UCSD-AML1 (cell line): ENCODE results near the gene ERC1.
"Not testable (repeated sequence)": the region's sequence is repeated elsewhere in the genome, so short reads cannot be mapped to it uniquely, and the experiment has no call there.

Experiments
- DNase-seq: peaks from one replicate; lab custom pipeline; 2025; ENCODE audit not compliant: unreplicated experiment; lab: John Stamatoyannopoulos, UW

The ERC1 gene

DNA sequence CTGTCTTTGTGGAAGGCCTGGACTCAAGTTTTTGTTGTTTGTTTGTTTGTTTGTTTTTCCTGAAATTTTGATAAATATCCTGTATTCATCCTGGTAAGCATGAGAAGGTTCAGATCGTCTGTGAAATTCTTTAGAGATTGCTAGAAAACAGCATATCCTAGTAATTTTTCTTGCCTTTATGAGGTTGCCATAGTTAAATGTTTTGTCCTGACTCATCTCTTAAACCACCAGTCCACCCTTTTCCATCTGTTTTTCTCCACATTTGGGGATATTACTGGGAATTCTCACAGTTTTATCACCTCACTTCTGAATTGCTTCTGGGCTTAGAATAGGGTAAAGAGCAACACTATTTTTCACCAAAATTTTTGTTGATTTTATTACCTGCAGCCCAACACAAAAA, 355.1 kb downstream of the ERC1 start:
- no peak for DNase-seq

DNA sequence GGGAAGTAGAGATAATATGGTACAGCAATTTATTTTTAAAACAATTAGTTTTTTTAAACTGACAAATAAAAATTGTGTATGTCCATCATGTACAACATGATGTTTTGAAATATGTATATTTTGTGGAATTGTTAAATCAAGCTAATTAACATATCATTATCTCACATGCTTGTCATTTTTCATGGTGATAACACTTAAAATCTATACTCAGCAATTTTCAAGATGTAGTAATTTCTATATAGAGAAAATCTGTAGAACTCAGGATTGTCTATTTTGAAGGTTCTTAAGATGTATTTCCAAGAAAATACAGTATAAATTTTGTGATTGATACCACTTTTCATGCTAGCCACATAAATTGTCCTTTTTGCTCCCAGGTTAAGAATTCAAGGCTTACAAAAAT, 356.3 kb downstream of the ERC1 start:
- DNase-seq, result no peak

DNA sequence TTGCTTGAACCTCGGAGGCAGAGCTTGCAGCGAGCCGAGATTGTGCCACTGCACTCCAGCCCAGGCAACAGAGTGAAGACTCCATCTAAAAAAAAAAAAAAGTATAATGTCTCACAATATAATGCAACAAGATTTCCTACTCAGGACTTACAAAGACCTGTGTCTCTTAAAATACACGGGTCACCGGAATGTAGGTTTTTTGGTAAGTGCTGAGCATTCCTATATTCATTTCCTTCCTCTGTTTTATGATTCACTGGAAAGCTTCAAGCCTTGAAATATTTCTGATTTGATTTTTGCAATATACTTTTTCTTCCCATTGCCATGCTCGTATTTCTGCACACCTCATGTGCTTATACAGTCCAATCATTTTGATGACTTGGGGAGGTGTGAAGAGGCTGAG, 357.6 kb downstream of the ERC1 start:
- DNase-seq, result no peak

DNA sequence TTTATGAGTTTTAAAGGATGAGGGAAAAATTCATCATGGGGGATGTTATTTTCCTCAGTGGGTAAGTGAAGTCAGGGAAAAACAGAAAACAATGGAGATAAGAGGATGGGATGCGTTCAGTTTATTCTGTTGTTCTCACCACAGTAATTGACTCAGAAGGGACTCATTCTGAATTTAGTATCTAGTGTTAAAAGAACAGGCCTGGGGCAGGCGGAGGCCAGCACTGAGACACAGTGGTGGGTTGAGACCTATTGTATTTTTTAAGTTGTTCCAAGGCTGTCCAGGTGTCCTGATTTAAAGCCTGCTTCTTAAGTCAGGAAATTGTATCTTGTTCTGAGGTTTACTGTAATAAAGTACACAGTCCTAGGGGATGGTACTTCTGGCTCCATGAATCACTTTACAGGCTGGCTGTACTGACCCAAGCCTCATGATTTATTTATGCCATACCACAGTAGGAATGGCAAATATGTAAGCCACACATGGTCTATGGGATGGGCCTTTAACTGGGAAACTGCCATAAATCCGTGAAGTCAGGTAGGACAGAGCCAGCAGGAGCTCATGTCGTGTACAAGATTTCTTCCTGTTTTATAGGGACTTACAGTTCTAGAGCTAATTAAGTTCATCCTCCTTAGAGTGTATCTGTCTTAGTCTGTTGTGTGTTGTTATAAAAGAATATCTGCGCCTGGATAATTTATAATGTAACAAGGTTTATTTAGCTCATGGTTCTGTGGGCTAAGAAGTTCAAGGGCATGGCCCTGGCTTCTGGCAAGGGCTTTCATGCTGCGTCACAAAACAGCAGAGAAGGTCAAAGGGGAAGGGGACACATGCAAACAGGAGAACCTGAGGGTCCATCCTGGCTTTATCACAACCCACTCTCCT, 359.3 kb downstream of the ERC1 start:
- DNase-seq, result no peak

DNA sequence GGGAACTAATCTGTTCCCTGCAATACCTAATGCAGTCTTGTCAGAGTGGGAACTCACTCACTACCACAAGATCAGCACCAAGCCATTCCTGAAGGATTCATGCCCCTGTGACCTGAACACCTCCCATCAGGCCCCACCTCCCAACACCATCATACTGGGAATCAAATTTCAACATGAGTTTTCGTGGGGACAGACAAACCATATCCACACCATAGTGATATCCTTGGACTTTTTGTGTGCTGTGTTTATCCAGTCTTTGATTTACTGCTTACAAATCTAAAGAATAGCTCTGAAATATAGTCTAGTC, 359.9 kb downstream of the ERC1 start:
- DNase-seq, result no peak

DNA sequence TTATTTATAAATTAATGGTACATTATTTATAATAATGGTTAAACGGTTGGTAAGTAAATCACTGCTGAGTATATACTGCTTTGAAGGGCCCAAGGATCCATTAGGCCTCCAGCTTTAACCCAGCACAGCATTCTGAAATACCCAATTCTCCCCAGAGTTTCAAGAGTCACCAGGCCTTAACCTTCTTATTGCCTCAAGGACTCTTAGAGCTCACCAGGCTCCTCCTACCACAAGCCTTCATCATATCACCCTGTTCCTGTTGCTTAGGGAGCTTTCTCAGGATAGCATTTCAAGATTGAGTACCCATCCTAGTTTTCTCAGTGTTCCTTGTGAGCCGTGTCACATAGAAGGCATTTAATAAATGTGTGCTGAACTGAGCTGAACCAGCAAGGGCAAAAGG, 360.9 kb downstream of the ERC1 start:
- DNase-seq, result no peak

DNA sequence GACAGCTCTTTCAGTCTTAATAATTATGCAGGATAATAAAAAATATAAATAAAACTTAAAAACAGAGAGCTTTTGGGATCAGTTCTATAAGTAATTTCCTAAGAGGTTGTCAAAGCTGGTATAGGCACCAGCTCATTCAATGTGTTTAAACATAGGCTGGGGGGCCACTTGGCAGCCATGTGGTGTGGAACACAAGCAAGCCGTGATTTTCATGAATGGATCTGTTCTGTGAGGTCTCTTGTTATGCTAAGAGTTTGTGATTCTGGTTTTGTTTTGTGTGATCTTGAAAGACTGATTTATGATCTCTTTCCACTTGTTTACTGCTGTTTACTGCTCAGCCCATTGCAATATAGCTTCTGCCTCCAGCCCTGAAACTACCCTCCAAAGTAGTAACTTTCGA, 362.4 kb downstream of the ERC1 start:
- no peak for DNase-seq

DNA sequence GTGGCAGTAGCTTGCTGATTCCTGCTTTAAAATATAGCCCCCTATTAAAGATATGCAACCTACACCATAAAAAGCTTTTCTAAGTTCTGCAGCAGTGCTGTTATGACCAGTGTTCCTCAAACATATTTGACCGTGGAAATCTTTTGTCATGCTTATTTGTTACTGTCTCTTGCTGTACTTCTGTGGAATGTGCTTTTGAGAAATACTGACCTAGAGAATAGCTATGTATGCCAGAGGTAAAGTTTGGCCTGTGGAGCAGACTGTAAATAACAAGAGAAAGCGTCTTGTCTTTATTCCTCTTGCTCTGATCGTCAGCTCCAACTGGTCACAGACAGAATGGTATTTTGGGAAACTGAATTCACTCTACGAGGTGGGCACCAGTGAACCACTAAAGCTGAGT, 364.4 kb downstream of the ERC1 start:
- DNase-seq, result no peak

DNA sequence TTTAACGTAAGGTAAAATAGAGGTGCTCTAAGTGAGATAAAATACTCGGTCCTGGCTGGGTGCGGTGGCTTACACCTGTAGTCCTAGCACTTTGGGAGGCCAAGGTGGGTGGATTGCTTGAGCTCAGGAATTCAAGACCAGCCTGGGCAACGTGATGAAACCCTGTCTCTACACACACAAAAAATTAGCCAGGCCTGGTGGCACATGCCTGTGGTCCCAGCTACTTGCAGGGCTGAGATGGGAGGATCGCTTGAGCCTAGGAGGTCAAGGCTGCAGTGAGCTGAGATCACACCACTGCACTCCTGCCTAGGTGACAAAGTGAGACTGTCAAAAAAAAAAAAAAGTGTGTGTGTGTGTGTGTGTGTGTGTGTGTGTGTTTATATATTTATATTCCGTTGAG, 364.8 kb downstream of the ERC1 start:
- DNase-seq, result not testable (repeated sequence)

DNA sequence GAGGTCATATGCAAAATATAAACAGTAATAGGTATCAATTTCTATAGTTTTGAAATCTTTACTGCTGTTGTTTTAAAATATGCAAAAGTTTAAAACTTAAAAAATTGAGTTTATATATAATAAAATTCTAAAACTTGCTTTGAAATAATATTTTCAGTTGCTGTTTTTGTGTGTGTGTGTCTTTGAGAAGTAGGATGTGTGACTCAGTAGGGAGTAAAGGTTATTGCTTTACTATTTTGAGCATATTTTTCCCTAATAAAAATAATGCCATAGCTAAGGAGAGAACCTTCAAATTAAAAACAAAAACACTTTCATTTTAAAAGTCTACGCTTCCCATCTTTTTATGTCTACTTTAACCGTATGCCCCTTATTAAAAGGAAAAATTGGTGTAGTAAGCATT, 365.3 kb downstream of the ERC1 start:
- DNase-seq, result no peak

DNA sequence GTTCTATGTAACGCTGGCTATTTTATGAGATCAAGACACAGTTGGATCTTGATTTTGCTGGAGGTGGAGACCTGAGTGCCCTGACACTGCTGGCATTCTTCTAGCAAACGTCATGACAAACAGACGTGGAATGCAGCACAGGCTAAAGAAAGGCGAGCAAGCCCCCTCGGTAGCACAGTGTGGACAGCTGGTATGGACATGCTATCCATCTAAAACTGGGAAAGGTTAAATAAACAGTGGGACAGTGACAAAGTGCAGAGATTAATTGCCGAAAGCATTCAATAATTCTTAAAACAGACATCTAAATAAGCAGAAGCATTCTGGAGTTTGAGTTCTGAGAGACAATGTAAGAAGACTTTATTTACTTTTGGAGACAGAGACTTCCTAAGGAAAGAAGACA, 366.1 kb downstream of the ERC1 start:
- DNase-seq, result no peak

DNA sequence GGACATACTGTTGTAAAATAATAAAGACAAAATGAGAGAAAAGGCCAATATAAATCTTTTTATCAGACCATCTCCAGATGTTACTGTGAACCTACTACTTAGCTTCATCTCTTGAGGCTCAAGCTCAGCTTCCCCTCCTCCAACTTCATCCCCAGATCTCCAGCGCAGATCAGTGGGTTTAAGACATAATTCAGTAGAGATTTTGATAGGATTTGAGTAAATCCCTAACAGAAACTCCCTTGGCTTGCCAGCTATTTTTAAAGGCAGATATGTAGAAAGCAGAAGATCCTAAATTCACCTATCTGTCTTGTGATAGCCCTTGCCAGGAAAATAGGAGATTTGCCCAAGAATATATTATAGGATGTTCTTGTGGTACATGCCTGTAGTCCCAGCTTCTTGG, 366.7 kb downstream of the ERC1 start:
- DNase-seq, result no peak

DNA sequence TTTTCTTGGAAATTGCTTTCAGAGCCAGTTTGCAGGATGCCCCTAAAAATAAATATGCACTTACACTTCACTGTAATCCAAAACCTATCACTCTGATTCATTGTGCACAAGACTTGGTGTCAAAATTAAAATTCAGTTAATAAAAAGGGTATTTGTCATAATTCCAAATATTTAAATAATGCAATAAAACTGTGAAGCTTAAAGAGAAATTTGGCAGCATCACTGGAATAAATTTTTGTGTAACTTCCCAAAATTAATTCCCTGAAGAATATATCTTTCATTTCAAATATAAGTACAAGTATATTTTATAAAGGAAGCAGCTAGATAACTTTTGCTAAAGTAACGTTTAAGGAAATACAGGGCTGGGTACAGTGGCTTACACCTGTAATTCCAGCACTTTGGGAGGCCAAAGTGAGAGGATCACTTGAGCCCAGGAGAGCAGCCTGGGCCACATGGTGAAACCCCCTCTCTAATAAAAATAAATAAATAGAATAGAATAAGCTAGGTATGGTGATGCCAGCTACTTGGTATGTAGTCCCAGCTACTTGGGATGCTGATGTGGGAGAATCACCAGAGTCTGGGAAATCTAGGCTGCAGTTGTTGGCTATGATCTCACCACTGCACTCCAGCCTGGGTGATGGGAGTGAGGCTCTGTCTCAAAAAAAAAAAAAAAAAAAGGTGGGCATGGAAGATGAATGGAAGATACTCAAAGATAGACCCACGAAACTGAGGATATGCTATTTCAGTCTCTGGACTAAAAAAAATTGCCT, 369.6 kb downstream of the ERC1 start:
- no peak for DNase-seq

DNA sequence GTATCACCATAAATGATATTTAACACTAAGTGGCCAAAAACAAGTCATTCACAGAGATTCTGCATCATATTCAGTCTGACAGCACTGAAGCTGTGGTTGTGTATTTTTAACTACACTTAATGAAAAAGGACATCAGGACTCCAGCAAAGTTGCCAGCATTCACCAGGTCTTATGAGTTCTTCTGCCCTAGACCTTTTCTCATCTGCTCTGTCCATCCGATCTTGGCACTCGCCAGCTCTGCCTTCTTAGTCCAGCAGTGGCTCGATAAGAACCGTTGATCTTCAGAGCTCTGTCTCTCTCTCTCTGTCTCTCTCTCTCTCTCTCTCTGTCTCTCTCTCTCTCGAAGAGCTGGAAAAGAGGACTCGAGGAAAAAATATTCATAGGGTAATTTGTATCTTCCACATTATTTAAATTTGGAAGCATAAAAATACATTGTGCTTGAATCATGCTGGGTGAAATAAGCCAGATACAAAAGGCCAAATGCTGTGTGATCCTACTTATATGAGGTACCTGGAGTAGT, 371.2 kb downstream of the ERC1 start:
- DNase-seq, result no peak

DNA sequence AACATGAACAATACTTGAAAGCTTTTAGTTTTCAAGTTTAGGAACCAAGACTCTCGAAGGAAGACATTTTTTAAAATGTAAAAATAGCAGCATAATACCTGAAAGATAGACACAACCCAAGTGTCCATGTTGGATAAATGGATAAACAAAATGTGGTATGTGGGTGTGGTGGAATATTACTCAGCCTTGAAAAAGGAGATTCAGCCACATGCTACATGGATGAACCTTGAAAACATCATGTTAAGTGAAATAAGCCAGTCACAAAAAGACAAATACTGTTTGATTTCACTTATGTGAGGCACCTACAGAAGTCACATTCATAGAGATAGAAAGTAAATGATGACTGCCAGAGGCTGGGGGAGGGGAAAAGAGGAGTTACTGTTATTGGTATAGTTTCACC, 374.7 kb downstream of the ERC1 start:
- DNase-seq, result no peak

DNA sequence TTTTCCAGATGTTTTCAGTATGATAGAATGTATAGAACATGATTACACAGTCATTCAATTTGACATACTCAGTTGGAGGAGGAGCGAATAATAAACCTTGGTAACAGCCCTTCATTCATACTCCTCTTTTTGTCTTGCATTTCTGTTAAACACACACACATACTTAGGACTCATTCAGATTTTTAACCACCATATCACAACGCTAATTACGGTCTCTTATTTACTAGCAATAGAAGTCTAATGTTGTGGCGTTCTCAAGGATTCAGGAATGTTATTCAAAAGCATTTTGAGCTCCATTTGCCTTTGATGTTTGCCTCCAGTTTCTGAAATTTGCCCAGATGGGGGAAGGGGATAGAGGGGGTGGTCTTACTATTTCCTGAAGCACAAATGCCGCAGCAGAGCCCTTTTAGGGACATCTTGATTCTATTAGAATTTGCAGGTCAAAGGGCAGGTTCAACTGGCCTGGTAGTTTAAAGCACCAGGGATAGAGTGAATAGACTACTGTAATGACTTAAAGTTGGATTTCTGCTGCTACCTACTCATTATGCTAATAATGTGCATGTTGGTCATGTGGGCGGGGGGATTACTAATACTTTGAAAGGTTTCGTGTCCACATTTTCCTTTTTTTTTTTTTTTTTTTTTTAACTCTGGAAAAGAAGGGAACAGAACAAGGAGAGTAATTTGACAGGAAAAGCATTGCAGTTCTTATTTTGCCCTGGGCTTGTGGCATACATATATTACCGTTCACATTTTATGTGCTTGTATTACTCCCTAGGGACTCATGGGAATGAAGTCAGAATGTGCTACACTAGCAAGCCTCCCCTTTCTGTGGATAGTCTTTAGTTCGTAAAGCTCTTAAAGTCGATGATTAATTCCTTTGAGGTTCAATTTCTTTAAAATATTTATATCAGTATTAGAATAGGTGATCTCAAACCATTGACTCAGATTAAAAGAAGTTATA, 376.6 kb downstream of the ERC1 start:
- no peak for DNase-seq

DNA sequence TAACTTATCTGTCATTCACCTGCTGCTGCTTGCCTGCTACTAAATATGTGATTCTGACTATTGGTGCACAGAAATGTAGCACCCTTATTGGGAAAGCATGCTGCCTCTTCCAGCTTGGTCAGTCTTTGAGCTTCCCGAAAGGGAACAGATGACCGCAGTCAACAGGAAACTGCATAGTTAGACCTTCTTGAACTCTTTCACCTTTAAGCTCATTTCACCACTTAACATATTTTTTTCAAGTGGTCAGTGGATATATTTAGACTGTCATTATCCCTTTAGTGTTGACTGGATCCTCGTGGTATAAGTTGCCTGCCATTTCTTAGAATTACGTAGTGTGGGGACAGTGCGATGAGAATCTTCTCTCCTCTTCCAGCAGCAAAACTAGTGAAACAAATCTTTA, 378.4 kb downstream of the ERC1 start:
- DNase-seq, result no peak

DNA sequence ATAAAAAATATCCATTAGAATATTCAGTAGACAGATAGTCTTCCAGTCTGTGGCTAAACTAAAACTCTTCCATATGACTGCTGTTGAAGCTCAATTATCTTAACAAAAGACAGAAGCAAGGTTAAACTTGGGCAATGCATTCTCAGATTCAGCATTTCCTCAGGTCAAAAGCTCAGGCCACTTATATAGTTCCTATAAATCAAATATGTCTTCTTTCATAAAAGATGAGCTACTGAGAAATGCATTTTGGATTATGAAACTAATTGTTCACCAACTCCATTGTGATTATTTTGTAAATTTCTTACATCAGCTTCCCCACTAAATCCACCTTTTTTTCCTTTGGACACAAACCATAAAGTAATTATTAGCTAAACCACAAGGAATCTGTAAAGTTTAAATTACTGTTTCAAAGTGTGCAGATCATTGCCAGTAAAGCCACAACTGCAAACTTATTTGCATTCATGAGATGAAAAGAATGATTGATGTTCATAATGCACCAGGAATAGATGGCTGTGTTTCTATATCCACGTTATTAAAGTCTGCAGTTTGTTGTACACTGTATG, 379.0 kb downstream of the ERC1 start:
- DNase-seq, result no peak

DNA sequence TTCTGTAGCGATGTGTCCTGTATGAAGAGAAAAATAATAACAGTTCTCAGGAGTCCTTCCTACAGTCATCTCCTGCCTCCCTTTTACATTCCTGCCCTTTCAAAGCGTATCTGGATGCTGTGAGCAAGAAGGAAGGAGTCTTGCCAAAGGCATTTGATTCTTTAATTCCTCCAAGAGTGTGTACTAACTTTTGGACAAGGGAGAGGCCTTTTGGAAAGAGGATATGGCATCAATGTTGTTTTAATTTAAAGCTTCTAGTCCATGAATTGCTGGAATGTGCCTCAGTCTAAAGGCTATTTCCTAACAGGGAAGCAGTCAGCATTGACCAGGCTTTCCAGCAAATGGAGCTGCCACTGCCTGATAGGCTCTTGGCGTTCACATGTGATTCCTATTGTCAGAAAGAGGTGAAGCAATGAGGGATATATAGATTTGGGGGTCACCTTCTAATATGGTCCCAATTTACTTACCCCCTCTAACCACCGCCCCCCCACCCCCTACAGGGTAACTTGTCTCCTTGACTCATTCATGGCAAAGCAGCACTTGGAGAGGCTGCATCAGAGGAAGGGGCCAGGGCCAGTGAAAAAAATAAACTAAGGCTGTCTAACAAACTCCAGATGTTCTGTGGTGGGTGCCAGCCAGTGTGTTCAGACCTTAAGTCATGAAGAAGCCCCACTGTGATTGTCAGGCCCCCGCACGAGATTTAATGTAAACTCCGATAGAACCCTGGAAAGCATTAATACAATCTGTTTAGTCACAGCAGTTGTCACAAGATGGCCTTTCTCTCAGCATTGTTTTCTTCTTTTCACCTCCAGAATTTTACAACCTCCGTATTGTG, 383.1 kb downstream of the ERC1 start:
- no peak for DNase-seq

DNA sequence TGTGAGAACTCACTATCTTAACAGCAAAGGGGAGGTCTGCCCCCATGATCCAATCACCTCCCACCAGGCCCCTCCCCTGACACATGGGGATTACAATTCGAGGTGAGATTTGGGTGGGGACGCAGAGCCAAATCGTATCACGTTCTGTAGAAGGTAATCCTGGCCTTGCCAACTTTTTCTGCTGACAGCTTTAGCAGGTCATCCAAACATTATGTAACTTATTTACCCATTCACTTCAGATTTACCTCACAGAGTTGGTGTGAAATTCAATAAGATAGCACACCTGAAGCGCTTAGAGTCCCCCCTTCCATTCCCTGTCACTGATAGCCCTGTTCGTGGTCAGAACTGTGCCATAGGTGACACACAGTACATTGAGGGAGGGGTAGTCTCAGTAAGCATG, 384.3 kb downstream of the ERC1 start:
- DNase-seq, result no peak
